ENCODE data around the gene GDPD5.

GDPD5 gene

GRCh38 chr11:75439495-75440120, 86.1 kb downstream of the GDPD5 start:
- Histone ChIP-seq H2BK120ac (ENCODE audit: low read depth, low read length) (no peak overlapping the region), H3K4me2 (ENCODE audit: low read length, poor library complexity, severe bottlenecking) (no peak overlapping the region), H3K4ac (ENCODE audit: low read depth in 1 of 2, low read length in 2 of 2) (no peak overlapping the region), H3K9ac (ENCODE audit: low read length) (no peak overlapping the region), H2AFZ (ENCODE audit: low read depth, low read length) (no peak overlapping the region), H3K23ac (ENCODE audit: low read length in 2 of 2) (no peak overlapping the region), H2BK5ac (ENCODE audit: low read depth, low read length, poor library complexity, severe bottlenecking) (no peak overlapping the region), H3K18ac (ENCODE audit: low read depth in 1 of 2, low read length in 2 of 2) (no peak overlapping the region), H3K9me3 (ENCODE audit: control insufficient read depth, low read length) (no peaks in the 10 kb centered on the region), H4K91ac (ENCODE audit: low read length) (no peak overlapping the region), H3K4me1 (ENCODE audit: control insufficient read depth, insufficient read depth, low read depth, low read length) (peaks cover 7% of the 10 kb centered on the region), H3K27me3 (ENCODE audit: control insufficient read depth in 1 of 2, insufficient read depth in 1 of 2, low read length in 2 of 2) (peaks cover 11 to 16% of the 10 kb centered on the region in 2 experiments), H4K8ac (ENCODE audit: low read length) (no peak overlapping the region), H3K27ac (ENCODE audit: low read length, poor library complexity, severe bottlenecking) (no peak overlapping the region), H2BK12ac (ENCODE audit: low read length in 2 of 2) (no peak overlapping the region), H2AK5ac (ENCODE audit: low read length, severe bottlenecking) (no peak overlapping the region), H3K14ac (ENCODE audit: low read length in 2 of 2) (no peak overlapping the region), H3K4me3 (ENCODE audit: insufficient read depth in 1 of 2, low read depth in 1 of 2, low read length in 2 of 2) (no peak overlapping the region), H2BK15ac (ENCODE audit: low read depth, poor library complexity, severe bottlenecking) (no peak overlapping the region), H3K79me1 (replicated peaks; ENCODE audit: low read length, poor library complexity, severe bottlenecking) (no peaks in the 10 kb centered on the region), H3K36me3 (ENCODE audit: control insufficient read depth in 1 of 2, insufficient read depth in 2 of 2, low read depth in 1 of 2, low read length in 2 of 2) (peaks cover 0 to 2% of the 10 kb centered on the region in 2 experiments)
- 84% methylated on average over 13 of the region's 13 CpGs for WGBS
- no peak for DNase-seq

DNA sequence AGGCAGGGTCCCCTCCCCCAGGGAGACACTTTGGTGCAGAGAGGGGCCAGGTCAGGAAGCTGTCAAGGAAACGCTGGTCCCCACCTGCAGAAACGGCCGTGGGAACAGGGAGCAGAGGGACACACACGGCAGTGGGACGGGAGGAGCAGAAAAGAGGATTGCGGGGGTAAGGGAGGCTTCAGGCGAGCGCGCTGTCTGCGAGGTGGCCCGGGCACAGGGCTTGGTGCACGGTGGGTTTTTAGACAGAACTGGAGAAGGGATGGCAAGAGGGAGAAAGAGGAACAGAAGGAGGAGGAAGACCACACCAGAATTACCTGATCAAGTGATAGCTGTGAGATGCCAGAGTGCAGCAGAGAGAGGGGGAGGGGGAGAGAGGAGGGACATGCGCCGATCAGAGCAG, 86.7 kb downstream of the GDPD5 start:
- no peaks in the 10 kb centered on the region for H3K9me3 ChIP-seq (ENCODE audit: control insufficient read depth, low read length)
- H3K79me1 ChIP-seq (replicated peaks; ENCODE audit: low read length, poor library complexity, severe bottlenecking), result no peaks in the 10 kb centered on the region
- no peak for DNase-seq
- no peak overlapping the region for H3K4me3 ChIP-seq (ENCODE audit: insufficient read depth in 1 of 2, low read depth in 1 of 2, low read length in 2 of 2)
- H2BK12ac ChIP-seq (ENCODE audit: low read length in 2 of 2), result no peak overlapping the region
- H4K91ac ChIP-seq (ENCODE audit: low read length), result no peak overlapping the region
- H3K18ac ChIP-seq (ENCODE audit: low read depth in 1 of 2, low read length in 2 of 2), result no peak overlapping the region
- no peak overlapping the region for H3K23ac ChIP-seq (ENCODE audit: low read length in 2 of 2)
- no peak overlapping the region for H3K27ac ChIP-seq (ENCODE audit: low read length, poor library complexity, severe bottlenecking)
- peaks cover 0 to 2% of the 10 kb centered on the region in 2 experiments for H3K36me3 ChIP-seq (ENCODE audit: control insufficient read depth in 1 of 2, insufficient read depth in 2 of 2, low read depth in 1 of 2, low read length in 2 of 2)
- WGBS, result 72% methylated on average over 13 of the region's 14 CpGs
- no peak overlapping the region for H3K9ac ChIP-seq (ENCODE audit: low read length)
- no peak overlapping the region for H2BK15ac ChIP-seq (ENCODE audit: low read depth, poor library complexity, severe bottlenecking)
- no peak overlapping the region for H2BK120ac ChIP-seq (ENCODE audit: low read depth, low read length)
- peaks cover 7% of the 10 kb centered on the region for H3K4me1 ChIP-seq (ENCODE audit: control insufficient read depth, insufficient read depth, low read depth, low read length)
- H2AK5ac ChIP-seq (ENCODE audit: low read length, severe bottlenecking), result no peak overlapping the region
- no peak overlapping the region for H3K4ac ChIP-seq (ENCODE audit: low read depth in 1 of 2, low read length in 2 of 2)
- no peak overlapping the region for H2BK5ac ChIP-seq (ENCODE audit: low read depth, low read length, poor library complexity, severe bottlenecking)
- no peak overlapping the region for H3K4me2 ChIP-seq (ENCODE audit: low read length, poor library complexity, severe bottlenecking)
- H3K27me3 ChIP-seq (ENCODE audit: control insufficient read depth in 1 of 2, insufficient read depth in 1 of 2, low read length in 2 of 2), result peaks cover 10 to 12% of the 10 kb centered on the region in 2 experiments
- no peak overlapping the region for H4K8ac ChIP-seq (ENCODE audit: low read length)
- no peak overlapping the region for H3K14ac ChIP-seq (ENCODE audit: low read length in 2 of 2)
- H2AFZ ChIP-seq (ENCODE audit: low read depth, low read length), result no peak overlapping the region

GRCh38 chr11:75437966-75438659, 87.6 kb downstream of the GDPD5 start:
- Histone ChIP-seq H2AFZ (ENCODE audit: low read depth, low read length) (no peak overlapping the region), H3K14ac (ENCODE audit: low read length in 2 of 2) (no peak overlapping the region), H3K27ac (ENCODE audit: low read length, poor library complexity, severe bottlenecking) (no peak overlapping the region), H2BK12ac (ENCODE audit: low read length in 2 of 2) (no peak overlapping the region), H2AK5ac (ENCODE audit: low read length, severe bottlenecking) (no peak overlapping the region), H2BK15ac (ENCODE audit: low read depth, poor library complexity, severe bottlenecking) (no peak overlapping the region), H3K18ac (ENCODE audit: low read depth in 1 of 2, low read length in 2 of 2) (no peak overlapping the region), H3K23ac (ENCODE audit: low read length in 2 of 2) (no peak overlapping the region), H3K4me2 (ENCODE audit: low read length, poor library complexity, severe bottlenecking) (no peak overlapping the region), H3K36me3 (ENCODE audit: control insufficient read depth in 1 of 2, insufficient read depth in 2 of 2, low read depth in 1 of 2, low read length in 2 of 2) (peaks cover 0 to 2% of the 10 kb centered on the region in 2 experiments), H3K79me1 (replicated peaks; ENCODE audit: low read length, poor library complexity, severe bottlenecking) (no peaks in the 10 kb centered on the region), H2BK120ac (ENCODE audit: low read depth, low read length) (no peak overlapping the region), H4K8ac (ENCODE audit: low read length) (no peak overlapping the region), H3K27me3 (ENCODE audit: control insufficient read depth in 1 of 2, insufficient read depth in 1 of 2, low read length in 2 of 2) (peaks cover 12 to 16% of the 10 kb centered on the region in 2 experiments), H3K4ac (ENCODE audit: low read depth in 1 of 2, low read length in 2 of 2) (no peak overlapping the region), H3K9me3 (ENCODE audit: control insufficient read depth, low read length) (no peaks in the 10 kb centered on the region), H2BK5ac (ENCODE audit: low read depth, low read length, poor library complexity, severe bottlenecking) (no peak overlapping the region), H3K4me1 (ENCODE audit: control insufficient read depth, insufficient read depth, low read depth, low read length) (peaks cover 7% of the 10 kb centered on the region), H3K9ac (ENCODE audit: low read length) (no peak overlapping the region), H3K4me3 (ENCODE audit: insufficient read depth in 1 of 2, low read depth in 1 of 2, low read length in 2 of 2) (no peak overlapping the region), H4K91ac (ENCODE audit: low read length) (no peak overlapping the region)
- 91% methylated on average over 13 of the region's 13 CpGs for WGBS
- DNase-seq, result no peak

GRCh38 chr11:75436806-75437205, 88.9 kb downstream of the GDPD5 start:
- Histone ChIP-seq H3K4me1 (ENCODE audit: control insufficient read depth, insufficient read depth, low read depth, low read length) (peaks cover 5% of the 10 kb centered on the region), H2BK15ac (ENCODE audit: low read depth, poor library complexity, severe bottlenecking) (no peak overlapping the region), H3K36me3 (ENCODE audit: control insufficient read depth in 1 of 2, insufficient read depth in 2 of 2, low read depth in 1 of 2, low read length in 2 of 2) (peaks cover 0 to 2% of the 10 kb centered on the region in 2 experiments), H2BK120ac (ENCODE audit: low read depth, low read length) (no peak overlapping the region), H4K8ac (ENCODE audit: low read length) (no peak overlapping the region), H2AFZ (ENCODE audit: low read depth, low read length) (no peak overlapping the region), H3K9ac (ENCODE audit: low read length) (no peak overlapping the region), H3K27ac (ENCODE audit: low read length, poor library complexity, severe bottlenecking) (no peak overlapping the region), H3K4ac (ENCODE audit: low read depth in 1 of 2, low read length in 2 of 2) (no peak overlapping the region), H3K79me1 (replicated peaks; ENCODE audit: low read length, poor library complexity, severe bottlenecking) (no peaks in the 10 kb centered on the region), H3K9me3 (ENCODE audit: control insufficient read depth, low read length) (no peaks in the 10 kb centered on the region), H3K4me3 (ENCODE audit: insufficient read depth in 1 of 2, low read depth in 1 of 2, low read length in 2 of 2) (no peak overlapping the region), H3K18ac (ENCODE audit: low read depth in 1 of 2, low read length in 2 of 2) (no peak overlapping the region), H3K27me3 (ENCODE audit: control insufficient read depth in 1 of 2, insufficient read depth in 1 of 2, low read length in 2 of 2) (peaks cover 21 to 27% of the 10 kb centered on the region in 2 experiments), H2BK5ac (ENCODE audit: low read depth, low read length, poor library complexity, severe bottlenecking) (no peak overlapping the region), H4K91ac (ENCODE audit: low read length) (no peak overlapping the region), H2BK12ac (ENCODE audit: low read length in 2 of 2) (no peak overlapping the region), H2AK5ac (ENCODE audit: low read length, severe bottlenecking) (no peak overlapping the region), H3K4me2 (ENCODE audit: low read length, poor library complexity, severe bottlenecking) (no peak overlapping the region), H3K23ac (ENCODE audit: low read length in 2 of 2) (no peak overlapping the region), H3K14ac (ENCODE audit: low read length in 2 of 2) (no peak overlapping the region)
- DNase-seq, result no peak
- WGBS, result 98% methylated on average over 8 of the region's 9 CpGs
